HG02610 (cell line): Measurements from ENCODE around the gene POLDIP2.

ENCODE experiments used
- ATAC-seq: cut with Tn5 transposase; IDR thresholded peaks from one replicate; pipeline ENCODE4 v1.9.1; 2021; ENCODE audit warnings: mild to moderate bottlenecking, moderate library complexity; ENCODE audit not compliant: unreplicated experiment

POLDIP2 gene

GRCh38 chr17:28390563-28390962 is 33.2 kb upstream of the POLDIP2 start:
- no peak for ATAC-seq

GRCh38 chr17:28390141-28390540 is 32.8 kb upstream of the POLDIP2 start:
- ATAC-seq, result no peak

DNA sequence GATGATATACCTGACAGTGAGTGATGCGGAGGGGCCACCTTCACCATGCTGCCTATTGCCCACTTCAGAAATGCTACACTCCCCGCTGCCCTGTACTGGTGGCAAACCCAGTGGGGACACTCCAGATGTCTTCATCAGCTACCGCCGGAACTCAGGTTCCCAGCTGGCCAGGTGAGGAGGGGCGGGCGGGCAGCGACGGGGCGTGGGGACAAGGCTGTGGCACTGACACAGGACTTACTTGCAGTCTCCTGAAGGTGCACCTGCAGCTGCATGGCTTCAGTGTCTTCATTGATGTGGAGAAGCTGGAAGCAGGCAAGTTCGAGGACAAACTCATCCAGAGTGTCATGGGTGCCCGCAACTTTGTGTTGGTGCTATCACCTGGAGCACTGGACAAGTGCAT is 30.8 kb upstream of the POLDIP2 start:
- no peak for ATAC-seq

DNA sequence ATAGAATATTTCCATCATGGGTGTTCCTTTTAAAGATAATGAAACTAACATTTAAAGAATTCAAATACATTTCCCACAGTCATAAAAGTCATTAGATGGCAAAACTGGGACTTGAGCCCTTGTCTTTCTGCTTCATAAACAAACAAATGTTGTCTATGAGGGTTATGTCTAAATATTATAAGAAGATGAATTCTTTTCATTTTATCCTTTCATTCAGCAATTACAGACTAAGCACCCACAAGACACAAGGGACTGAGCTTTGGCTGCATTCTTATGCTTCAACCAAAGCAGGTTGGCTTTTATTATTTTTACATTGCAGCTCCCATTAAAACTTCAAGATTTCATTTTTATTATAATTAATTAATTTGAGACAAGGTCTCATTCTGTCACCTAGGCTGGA is 29.1 kb upstream of the POLDIP2 start:
- no peak for ATAC-seq

DNA sequence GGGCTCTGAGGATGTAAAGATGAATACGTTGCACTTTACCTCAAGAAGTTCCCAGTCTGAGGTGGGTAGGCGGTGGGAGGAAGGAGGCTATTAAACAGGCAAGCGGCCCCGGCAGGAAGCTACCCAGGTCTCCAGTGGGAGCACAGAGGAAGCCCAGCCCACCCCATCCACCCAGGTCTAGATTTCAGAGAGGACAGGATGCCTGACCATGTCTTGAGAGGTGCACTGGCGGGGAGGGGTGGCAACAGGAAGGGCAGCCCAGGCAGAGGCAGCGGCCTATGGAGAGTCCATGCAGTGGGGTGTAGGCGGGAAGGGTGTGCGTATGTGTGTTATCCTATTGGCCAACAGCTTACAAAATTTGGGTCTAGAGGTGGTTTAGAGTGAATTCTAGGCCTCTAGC is 28.1 kb upstream of the POLDIP2 start:
- no peak for ATAC-seq

DNA sequence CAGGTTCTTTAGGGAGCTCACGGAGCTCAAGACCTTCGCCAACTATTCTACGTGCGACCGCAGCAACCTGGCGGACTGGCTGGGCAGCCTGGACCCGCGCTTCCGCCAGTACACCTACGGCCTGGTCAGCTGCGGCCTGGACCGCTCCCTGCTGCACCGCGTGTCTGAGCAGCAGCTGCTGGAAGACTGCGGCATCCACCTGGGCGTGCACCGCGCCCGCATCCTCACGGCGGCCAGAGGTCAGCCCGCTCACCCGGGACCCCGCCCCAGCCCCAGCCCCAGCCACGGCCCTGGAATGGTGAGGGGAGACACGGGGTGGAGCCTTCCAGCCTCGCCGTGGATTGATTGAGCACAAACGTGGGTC is 27.7 kb upstream of the POLDIP2 start:
- ATAC-seq, result no peak

- ATAC-seq, result peak; percentile 75
Observed at GRCh38 chr17:28384281-28385036, 27.1 kb upstream of the POLDIP2 start.

GRCh38 chr17:28381141-28381825 is 24.0 kb upstream of the POLDIP2 start:
- ATAC-seq, result no peak

- no peak for ATAC-seq
Observed at GRCh38 chr17:28379814-28380801, 22.8 kb upstream of the POLDIP2 start.

- no peak for ATAC-seq
Observed at GRCh38 chr17:28372945-28373274, 15.6 kb upstream of the POLDIP2 start.

DNA sequence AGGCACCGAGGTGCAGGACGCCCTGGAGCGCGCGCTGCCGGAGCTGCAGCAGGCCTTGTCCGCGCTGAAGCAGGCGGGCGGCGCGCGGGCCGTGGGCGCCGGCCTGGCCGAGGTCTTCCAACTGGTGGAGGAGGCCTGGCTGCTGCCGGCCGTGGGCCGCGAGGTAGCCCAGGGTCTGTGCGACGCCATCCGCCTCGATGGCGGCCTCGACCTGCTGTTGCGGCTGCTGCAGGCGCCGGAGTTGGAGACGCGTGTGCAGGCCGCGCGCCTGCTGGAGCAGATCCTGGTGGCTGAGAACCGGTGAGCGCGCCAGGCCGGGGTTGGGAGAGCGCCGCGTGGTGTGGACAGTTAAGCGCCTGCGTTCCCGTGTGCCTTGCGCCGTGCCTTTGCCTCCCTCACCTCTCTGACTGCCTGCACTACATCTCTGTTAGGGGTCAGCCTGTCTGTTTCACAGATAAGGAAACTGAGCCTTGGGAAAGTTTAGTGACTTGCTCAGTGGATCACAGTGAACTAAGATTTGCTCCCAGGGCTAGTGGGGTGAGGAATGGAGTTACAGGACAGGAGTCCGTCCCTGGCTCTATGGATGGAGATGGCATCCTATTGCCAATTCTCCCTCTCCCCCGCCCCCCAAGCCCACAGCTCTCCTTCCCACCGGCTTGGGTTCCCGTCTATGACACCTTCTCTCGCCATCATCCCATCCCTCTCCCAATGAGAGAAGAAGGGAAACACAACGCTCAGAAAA is 15.0 kb upstream of the POLDIP2 start:
- peak; percentile 14 for ATAC-seq

- peak; percentile 70 for ATAC-seq
Observed at GRCh38 chr17:28371245-28372202, 14.2 kb upstream of the POLDIP2 start, which contains the start of gene SARM1. Gene SARM1, plus strand, starts transcription at chr17:28371694. Its CDS starts 339 bp downstream, at chr17:28372033.

GRCh38 chr17:28370744-28371103 is 13.4 kb upstream of the POLDIP2 start:
- no peak for ATAC-seq

GRCh38 chr17:28370035-28370743 is 12.9 kb upstream of the POLDIP2 start, which contains the start of gene VTN:
Gene VTN, minus strand, starts transcription at chr17:28370307. Its CDS starts 104 bp downstream, at chr17:28370203.
- ATAC-seq, result no peak

GRCh38 chr17:28369684-28370034 is 12.3 kb upstream of the POLDIP2 start:
- no peak for ATAC-seq

DNA sequence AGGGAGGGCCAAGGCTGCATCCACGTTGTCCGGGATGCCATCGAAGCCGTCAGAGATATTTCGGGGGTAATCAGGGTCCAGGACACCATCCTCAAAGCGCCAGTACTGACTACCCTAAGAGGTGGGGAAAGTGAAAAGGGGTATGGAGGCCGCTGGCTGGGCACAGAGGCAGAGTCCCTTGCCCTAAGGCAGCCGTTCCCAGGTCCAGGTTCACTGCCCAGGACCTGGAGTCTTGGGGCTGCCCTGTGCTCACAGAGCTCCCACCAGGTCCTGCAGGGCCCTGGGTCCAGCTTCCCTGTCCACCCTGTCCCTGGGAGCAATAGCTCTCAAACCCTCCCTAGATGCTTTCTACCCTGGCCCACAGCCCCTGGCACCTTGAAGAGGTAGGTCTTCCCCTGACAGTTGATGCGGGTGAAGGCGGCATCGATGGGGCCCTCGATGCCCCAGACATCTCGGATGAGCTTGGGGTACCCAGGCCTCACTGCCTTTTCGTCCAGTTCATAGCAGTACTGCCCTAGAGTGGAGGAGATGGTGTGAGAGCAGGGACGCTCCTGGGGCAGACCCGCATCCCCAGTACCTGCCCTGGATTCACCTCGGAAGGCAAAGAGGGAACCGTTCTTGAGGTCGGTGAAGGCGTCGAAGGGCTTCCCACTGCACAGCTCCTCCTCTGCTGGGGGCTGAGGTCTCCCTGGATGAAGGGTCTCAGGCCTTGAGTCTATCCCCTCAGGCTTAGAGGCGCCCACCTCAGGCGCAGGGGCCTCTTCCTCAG is 11.8 kb upstream of the POLDIP2 start:
- no peak for ATAC-seq

GRCh38 chr17:28368306-28368831 is 11.0 kb upstream of the POLDIP2 start:
- no peak for ATAC-seq
